ENCODE measurements around the gene SULT2B1. TPM values are rescaled to one million over a fixed set of nuclear protein-coding genes. Genes with fewer than 3 reads are reported as not detected.

SULT2B1 gene
- total RNA-seq, 2 experiments from 2014 or later, result not detected

- Mint-ChIP-seq H3K27ac (no peak overlapping the region), H3K9me3 (no peaks in the 10 kb centered on the region), H3K27me3 (no peaks in the 10 kb centered on the region), H3K4me3 (no peak overlapping the region), H3K4me1 (ENCODE audit: low read depth) (peaks cover 5% of the 10 kb centered on the region), H3K36me3 (ENCODE audit: low read depth) (no peaks in the 10 kb centered on the region)
- no peak for ATAC-seq (ENCODE audit: poor library complexity)
- Histone ChIP-seq H3K4me1 (ENCODE audit: insufficient read depth, low read length) (peaks cover 22% of the 10 kb centered on the region), H3K4me3 (ENCODE audit: low read length) (no peak overlapping the region), H3K27me3 (ENCODE audit: control insufficient read depth in 1 of 2, insufficient read depth in 2 of 2, low read length in 2 of 2) (no peaks in the 10 kb centered on the region), H3K9me3 (ENCODE audit: control insufficient read depth in 1 of 2, insufficient read depth in 1 of 2, low read length in 2 of 2) (no peaks in the 10 kb centered on the region), H3K36me3 (ENCODE audit: insufficient read depth, low read length) (no peaks in the 10 kb centered on the region), H3K27ac (ENCODE audit: low read depth in 1 of 2, low read length in 2 of 2) (no peak overlapping the region)
- no peak for TF ChIP-seq CTCF (IDR thresholded peaks at IDR 0.05)
- ChIA-PET CTCF (interaction anchor here (1.1 kb wide), 1 partner anchor 19 kb away, joined by 3 read pairs; the partner anchor contains the start of gene SPHK2), POLR2A (no interaction called here)
- intact Hi-C loops (cut with DNase I, micrococcal nuclease), result no loop called here
- DNase-seq, result peak in 1 of 14 experiments; percentile 7
These were observed 48.9 kb downstream of the SULT2B1 start for GRCh38 chr19:48600679-48601417.

GRCh38 chr19:48603001-48603400 is 51.0 kb downstream of the SULT2B1 start:
- POLR2A ChIA-PET, result interaction anchor here (1.3 kb wide), 1 partner anchor 16 kb away, joined by 4 read pairs; the partner anchor contains the start of gene RPL18
- H3K27ac Mint-ChIP-seq, result no peak overlapping the region
- CTCF ChIA-PET, result no interaction called here

GRCh38 chr19:48603449-48603848 is 51.5 kb downstream of the SULT2B1 start:
- H3K36me3 ChIP-seq (ENCODE audit: insufficient read depth, low read length), result no peaks in the 10 kb centered on the region
- no peak overlapping the region for H3K4me3 ChIP-seq (ENCODE audit: low read length)
- Mint-ChIP-seq H3K27ac (no peak overlapping the region), H3K36me3 (ENCODE audit: low read depth) (no peaks in the 10 kb centered on the region), H3K27me3 (no peaks in the 10 kb centered on the region), H3K4me1 (ENCODE audit: low read depth) (no peaks in the 10 kb centered on the region), H3K9me3 (no peaks in the 10 kb centered on the region), H3K4me3 (no peak overlapping the region)
- ChIA-PET POLR2A (interaction anchor here (1.3 kb wide), 1 partner anchor 15 kb away, joined by 4 read pairs; the partner anchor contains the start of gene RPL18), CTCF (no interaction called here)
- no peaks in the 10 kb centered on the region for H3K27me3 ChIP-seq (ENCODE audit: control insufficient read depth in 1 of 2, insufficient read depth in 2 of 2, low read length in 2 of 2)
- no peak overlapping the region for H3K27ac ChIP-seq (ENCODE audit: low read depth in 1 of 2, low read length in 2 of 2)
- no peaks in the 10 kb centered on the region for H3K9me3 ChIP-seq (ENCODE audit: control insufficient read depth in 1 of 2, insufficient read depth in 1 of 2, low read length in 2 of 2)
- DNase-seq (peak in 1 of 14 experiments; percentile 22), ATAC-seq (ENCODE audit: poor library complexity) (no peak)
- intact Hi-C loops (cut with DNase I, micrococcal nuclease), result no loop called here
- H3K4me1 ChIP-seq (ENCODE audit: insufficient read depth, low read length), result no peaks in the 10 kb centered on the region
- no peak for TF ChIP-seq CTCF (IDR thresholded peaks at IDR 0.05)

More at GRCh38 chr19:48603001-48603400, 51.0 kb downstream of the SULT2B1 start:
- TF ChIP-seq CTCF (IDR thresholded peaks at IDR 0.05), result no peak
- Histone ChIP-seq H3K9me3 (ENCODE audit: control insufficient read depth in 1 of 2, insufficient read depth in 1 of 2, low read length in 2 of 2) (no peaks in the 10 kb centered on the region), H3K4me1 (ENCODE audit: insufficient read depth, low read length) (peaks cover 2% of the 10 kb centered on the region), H3K27ac (ENCODE audit: low read depth in 1 of 2, low read length in 2 of 2) (no peak overlapping the region), H3K4me3 (ENCODE audit: low read length) (no peak overlapping the region), H3K36me3 (ENCODE audit: insufficient read depth, low read length) (no peaks in the 10 kb centered on the region), H3K27me3 (ENCODE audit: control insufficient read depth in 1 of 2, insufficient read depth in 2 of 2, low read length in 2 of 2) (no peaks in the 10 kb centered on the region)
- Mint-ChIP-seq H3K4me1 (ENCODE audit: low read depth) (no peaks in the 10 kb centered on the region), H3K36me3 (ENCODE audit: low read depth) (no peaks in the 10 kb centered on the region), H3K9me3 (no peaks in the 10 kb centered on the region), H3K27me3 (no peaks in the 10 kb centered on the region), H3K4me3 (no peak overlapping the region)
- intact Hi-C loops (cut with DNase I, micrococcal nuclease), result no loop called here
- ATAC-seq (ENCODE audit: poor library complexity) (no peak), DNase-seq (no peak)
